SH-SY5Y (cell line): Measurements from ENCODE around the gene NRG3.

Experiments
- GATA2 ChIP-seq: IDR thresholded peaks from 2 replicates; pipeline ENCODE4 v1.6.1; 2011; ENCODE audit warnings: mild to moderate bottlenecking, low read depth, low read length
- GATA3 ChIP-seq: IDR thresholded peaks from 2 replicates; pipeline ENCODE4 v1.6.1; 2011; ENCODE audit warnings: low read depth, mild to moderate bottlenecking, low read length, moderate library complexity

DNA sequence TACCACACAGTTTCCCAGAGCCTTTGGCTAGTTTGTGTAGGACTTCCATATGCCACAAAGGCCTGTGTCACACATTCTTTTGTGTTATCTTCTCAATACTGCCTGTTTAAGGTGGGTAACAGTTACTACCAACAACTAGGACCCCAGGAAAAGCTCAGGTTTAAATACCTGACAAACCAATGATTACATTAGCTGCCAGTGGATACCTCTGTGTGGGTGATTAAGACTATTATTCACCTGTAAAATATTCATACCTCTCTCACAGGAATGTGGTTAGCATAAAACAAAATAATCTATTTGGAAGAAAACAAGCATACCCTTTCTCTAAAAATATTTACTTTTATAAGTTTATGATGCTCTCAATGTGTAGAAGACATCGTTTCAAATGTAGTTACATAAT is 1007.7 kb downstream of the NRG3 start:
- TF ChIP-seq GATA2 (no peak), GATA3 (no peak)
